Measurements from ENCODE around the gene OR4K15.
"Not testable (repeated sequence)": the region's sequence is repeated elsewhere in the genome, so short reads cannot be mapped to it uniquely, and the experiment has no call there.

Gene OR4K15, protein sequence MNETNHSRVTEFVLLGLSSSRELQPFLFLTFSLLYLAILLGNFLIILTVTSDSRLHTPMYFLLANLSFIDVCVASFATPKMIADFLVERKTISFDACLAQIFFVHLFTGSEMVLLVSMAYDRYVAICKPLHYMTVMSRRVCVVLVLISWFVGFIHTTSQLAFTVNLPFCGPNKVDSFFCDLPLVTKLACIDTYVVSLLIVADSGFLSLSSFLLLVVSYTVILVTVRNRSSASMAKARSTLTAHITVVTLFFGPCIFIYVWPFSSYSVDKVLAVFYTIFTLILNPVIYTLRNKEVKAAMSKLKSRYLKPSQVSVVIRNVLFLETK

DNA sequence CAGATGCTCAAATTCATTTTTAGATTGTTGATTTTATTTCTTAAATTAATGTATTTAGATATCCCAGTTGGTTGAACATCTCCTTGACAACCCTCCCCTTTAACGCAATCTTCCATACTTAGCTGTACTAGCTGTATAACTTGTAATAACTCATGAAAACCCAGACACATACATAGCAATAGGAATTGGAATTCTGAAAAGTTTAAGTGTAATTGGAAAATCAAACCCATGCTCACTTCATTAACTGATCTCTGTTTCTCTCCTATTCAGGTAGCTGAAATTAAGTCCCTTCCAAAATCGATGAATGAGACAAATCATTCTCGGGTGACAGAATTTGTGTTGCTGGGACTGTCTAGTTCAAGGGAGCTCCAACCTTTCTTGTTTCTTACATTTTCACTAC is at the start of gene OR4K15:
TSS of gene OR4K15 (plus strand) at position 301 of the 400 bp plus-strand sequence. CDS start at position 301, 0 bp downstream.
- DNase-seq, result no peak

DNA sequence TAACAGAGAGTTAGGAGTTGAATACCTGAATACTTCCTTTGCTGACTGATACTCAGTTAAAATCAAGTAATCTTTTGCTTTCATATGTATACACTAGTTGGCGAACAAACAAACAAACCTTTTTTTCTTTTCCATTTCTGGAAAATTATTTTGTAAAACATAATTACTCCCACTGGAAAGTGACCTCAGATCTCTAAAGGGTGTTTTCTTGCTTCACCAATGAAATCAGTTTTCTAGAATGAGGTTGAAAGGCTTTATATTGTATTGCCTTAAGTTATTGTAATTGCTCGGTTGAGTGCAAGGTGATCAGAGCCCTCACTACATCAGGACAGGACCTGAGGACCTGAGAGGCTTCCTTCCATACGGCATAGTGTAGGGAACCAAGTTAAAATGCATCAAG is 44.8 kb upstream of the OR4K15 start, which contains the start of gene OR4K1:
TSS of gene OR4K1 (plus strand) at position 301 of the 400 bp plus-strand sequence. CDS start 4,750 bp downstream, outside the sequence.
- no peak for DNase-seq

DNA sequence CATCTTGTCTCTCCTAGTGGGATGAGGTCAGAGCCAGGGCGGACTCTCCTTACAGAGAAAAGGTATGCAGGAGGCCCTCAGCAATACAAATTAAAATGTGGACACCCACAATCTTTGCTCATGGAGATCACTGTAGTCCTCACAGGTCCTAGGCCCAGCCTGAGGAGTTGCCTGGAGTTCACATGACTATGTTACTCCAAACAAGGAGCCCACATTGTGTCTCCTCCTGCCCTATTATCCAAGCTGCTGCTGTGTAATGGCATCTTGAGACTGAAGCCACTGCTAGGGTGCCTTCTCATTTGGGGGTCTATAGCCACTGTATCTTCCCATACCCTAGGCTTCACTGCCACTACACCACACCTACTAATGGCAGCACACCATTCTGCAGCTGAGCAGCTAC is 33.7 kb upstream of the OR4K15 start:
- no peak for DNase-seq

DNA sequence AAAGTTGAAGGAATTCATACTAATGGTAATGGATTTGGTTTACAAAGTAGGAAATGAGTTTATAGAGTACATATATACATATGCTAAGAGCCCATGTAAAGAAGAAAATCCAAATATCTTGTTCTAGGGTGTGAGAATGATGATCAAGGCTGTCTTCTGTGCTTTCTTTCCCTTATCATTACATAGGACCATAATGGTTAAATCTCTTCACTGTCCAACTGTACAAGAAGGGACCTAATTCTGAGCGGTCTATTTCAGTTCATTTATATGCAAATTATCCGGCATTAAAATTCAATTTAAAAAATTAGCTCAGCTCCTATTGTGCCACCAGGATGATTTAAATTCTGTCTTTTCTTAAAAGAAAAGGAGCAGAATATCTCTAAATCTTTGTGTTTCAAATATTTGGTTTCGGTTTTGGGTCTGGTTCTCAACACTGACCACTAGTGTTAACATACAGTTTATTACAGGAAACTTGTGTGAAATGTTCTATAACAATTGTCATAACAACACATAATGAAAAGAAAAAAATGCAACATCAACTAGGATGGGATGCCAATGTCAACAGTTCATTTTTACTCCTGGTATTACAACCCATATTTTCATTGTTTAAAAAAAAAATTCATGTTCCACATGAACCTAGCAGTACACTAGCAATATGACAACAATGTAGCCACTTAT is 27.8 kb upstream of the OR4K15 start:
- no peak for DNase-seq

DNA sequence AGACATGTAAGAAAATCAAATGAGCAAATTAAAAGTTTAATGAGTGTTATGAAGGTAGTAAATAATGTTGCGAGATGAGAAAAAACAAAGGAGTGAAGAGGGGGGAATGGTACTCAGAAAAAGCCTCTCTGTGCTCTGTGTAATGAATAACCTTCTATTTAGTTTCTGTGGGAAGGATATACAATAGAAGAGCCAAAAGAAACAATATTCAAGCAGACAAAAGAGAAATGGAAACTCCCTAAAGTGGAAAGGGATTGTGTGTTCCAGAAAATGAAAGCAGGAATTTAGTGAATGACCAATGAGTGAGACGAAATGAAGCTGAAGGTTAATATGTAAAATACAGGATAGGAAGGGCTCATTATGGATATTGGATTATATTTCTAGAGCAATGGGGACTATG is 26.2 kb upstream of the OR4K15 start:
- no peak for DNase-seq

DNA sequence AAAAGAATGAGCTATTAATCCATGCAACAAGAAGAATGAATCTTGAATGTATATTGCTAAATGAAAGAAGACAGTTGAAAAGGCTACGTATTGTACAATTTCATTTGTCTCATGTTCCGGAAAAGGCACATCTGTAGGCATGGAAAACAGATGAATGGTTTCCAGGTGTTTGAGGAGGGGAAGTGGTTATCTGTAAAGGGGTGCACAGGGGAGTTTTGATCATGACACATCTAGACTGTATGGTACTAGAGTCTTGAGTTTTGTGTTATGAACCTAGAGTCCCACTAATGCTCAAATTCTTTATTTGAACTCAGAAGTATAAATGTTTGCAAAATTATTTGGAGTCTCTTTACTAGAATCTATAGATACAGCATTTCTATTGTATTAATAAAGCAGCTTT is 5.7 kb upstream of the OR4K15 start:
- not testable (repeated sequence) for DNase-seq

DNA sequence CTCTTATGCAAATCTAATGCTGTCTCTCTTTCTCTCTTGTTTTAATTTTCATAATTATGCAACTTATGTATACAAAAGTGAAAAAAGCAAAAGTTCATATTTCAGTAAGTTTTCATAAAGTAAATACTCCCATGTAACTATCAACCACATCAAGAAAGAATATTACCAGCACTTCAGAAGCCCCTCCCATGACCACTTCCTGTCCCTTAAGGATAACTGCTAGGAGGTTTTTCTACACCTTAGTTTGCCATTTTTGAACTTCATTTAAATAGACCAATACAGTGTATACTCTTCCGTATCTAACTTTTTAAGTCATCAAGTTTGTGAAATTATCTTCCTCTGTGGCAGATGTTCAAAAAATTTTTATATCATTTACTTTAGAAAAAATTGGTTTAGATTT is 547 bp upstream of the OR4K15 start:
- no peak for DNase-seq

DNA sequence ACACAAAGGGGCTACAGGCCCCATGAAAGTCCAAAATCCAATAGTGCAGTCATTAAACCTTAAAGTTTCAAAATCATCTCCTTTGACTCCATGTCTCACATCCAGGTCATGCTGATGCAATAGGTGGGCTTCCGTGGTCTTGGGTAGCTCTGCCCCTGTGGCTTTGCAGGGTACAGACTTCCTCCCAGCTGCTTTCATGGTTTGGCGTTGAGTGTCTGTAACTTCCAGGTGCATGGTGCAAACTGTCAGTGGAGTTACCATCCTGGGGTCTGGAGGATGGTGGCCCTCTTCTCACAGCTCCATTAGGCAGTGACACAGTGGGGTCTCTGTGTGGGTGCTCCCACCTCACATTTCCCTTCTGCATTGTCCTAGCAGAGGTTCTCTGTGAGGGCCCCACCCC is 18.0 kb downstream of the OR4K15 start:
- DNase-seq, result no peak

DNA sequence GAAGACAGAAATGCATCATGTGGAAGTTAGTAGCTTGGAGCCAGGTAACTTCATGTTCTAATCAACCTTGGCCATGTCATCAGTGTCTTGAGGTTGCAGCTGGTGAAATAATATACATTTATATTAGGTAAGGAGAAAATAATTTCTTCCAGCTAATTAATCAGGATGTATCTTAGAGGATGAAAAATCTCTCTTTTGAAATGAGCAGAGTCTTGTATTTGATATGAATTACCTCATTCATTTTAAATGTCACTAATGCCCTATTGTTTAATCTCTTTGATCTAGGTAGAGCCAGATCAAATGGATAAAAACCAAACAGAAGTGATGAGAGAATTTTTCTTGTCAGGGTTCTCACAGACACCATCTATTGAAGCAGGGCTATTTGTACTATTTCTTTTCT is 26.5 kb downstream of the OR4K15 start, which contains the start of gene OR4Q2:
TSS of gene OR4Q2 (plus strand) at position 301 of the 400 bp plus-strand sequence.
- no peak for DNase-seq

DNA sequence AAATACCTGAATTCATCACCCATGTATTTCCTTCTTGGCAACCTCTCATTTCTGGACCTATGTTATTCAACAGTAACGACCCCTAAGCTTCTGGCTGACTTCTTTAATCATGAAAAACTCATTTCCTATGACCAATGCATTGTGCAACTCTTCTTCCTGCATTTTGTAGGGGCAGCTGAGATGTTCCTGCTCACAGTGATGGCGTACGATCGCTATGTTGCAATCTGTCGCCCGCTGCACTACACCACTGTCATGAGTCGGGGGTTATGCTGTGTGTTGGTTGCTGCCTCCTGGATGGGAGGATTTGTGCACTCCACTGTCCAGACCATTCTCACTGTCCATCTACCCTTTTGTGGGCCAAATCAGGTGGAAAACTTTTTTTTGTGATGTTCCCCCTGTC is 26.9 kb downstream of the OR4K15 start:
- DNase-seq, result no peak

DNA sequence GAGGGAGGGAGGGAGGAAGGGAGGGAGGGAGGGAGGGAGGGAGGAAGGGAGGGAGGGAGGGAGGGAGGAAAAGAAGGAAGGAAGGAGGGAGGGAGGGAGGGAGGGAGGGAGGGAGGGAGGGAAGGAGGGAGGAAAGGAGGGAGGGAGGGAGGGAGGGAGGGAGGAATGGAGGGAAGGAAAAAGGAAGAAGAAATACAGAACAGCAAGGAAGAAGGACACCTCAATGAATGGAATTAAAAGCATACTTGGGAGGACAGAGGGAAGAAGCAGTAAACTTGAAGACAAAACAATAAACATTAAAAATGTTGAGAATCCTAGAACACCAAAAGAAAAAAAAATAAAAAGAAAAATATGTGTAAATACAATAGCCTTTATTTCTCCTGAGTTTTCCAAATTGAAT is 32.8 kb downstream of the OR4K15 start:
- DNase-seq, result no peak

DNA sequence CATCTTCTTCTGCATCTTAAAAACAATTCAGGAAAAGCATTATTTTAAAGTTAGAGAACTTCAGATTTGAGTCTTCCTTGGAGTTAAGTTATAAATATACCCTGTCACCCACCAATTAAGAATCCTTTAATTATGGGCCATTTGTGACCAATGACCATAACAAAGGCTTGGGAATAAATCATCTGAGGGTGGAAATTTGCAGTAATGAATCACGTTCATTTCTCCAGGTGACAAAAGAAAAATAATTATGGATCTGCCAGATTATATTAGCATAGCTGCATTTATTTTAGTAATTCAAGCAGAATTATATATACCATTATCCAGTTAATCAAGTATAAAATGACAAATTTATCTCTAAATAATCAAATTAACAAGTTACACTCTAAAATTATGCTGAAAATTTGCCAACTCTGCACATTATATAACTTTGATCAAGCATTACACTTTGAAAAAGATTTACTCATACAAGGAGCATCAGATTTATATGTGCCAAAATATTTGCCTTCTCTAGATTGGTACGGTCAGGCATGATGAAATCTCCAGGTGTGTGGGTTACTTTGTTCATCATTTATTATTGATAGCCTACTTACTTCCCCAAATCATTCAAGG is 44.0 kb downstream of the OR4K15 start, which contains the start of gene OR4K14:
TSS of gene OR4K14 (minus strand) at position 51 of the 609 bp plus-strand sequence. CDS start 4,114 bp downstream, outside the sequence.
- no peak for DNase-seq

Data from NCI-H2227 treated with DMSO at 0.1 percent for 48 hours (cell line).